Activated T-cell treated with anti-CD3 and anti-CD28 coated beads for 24 hours (primary cell): ENCODE data around the gene IGSF9B.

Source experiments
- DNase-seq: peaks from one replicate; pipeline ENCODE4 v3.0.0-alpha.2; 2020; ENCODE audit warnings: low read depth

Gene IGSF9B

DNA sequence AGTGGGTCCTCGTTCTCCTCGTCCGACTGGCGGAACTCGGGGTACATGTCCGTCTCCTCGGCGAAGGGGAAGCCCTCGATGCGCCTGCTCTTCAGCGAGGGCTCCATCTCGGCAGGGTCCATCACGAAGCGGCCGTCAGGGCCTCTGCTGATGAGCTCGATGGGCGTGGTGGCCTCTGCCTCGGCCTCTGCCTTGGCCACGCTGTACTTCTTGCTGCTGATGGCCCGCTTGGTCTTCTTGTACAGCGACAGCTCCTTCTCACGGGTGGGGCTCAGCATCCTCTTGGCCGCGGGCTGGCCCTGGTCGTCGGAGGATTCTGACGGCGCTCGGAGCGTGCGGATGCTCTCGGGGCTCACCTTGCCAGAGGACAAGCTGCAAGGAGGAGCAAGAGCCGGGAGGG is 35.7 kb downstream of the IGSF9B start:
- no peak for DNase-seq

DNA sequence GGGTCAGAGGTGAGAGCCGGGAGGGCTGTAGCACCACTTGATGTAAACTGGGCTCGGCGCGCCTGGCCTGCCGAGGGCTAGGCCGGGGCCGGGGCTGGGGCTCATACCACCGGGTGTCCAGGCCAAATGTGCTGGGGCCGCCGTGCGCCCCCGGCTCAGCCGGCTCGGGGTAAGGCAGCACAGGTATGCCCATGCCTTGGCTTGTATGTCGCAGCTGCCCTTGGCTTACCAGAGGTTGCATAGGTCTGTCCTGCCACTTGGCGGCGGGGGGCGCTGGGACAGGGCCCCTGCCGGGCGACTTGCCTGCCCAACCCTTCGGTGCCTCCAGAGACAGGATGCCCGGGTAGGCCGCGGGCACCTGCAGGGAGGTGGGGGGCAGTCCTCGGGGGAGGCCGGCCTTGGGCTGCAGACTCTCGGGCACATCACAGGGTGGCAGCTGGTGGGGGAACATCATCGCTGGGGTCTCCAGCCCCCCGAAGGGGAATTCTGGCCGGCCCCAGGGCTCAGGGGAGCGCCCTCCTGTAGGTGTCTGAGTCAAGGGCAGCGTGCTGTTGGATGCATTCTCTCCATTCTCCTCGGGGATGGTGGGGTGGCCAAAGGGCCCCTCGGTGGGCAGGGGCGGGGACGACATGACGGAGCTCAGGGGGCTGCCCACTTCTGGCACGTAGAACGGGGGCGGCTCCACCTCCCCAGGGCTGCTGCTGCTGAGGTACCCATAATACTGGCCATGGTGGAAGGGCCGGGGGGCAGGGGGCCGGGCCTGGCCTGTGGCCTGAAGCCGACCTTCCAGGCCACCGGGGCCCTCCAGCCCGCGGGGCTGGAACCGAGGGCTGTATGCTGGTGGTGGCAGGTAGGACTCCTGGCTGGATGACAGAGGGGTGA is 36.4 kb downstream of the IGSF9B start:
- DNase-seq, result no peak

DNA sequence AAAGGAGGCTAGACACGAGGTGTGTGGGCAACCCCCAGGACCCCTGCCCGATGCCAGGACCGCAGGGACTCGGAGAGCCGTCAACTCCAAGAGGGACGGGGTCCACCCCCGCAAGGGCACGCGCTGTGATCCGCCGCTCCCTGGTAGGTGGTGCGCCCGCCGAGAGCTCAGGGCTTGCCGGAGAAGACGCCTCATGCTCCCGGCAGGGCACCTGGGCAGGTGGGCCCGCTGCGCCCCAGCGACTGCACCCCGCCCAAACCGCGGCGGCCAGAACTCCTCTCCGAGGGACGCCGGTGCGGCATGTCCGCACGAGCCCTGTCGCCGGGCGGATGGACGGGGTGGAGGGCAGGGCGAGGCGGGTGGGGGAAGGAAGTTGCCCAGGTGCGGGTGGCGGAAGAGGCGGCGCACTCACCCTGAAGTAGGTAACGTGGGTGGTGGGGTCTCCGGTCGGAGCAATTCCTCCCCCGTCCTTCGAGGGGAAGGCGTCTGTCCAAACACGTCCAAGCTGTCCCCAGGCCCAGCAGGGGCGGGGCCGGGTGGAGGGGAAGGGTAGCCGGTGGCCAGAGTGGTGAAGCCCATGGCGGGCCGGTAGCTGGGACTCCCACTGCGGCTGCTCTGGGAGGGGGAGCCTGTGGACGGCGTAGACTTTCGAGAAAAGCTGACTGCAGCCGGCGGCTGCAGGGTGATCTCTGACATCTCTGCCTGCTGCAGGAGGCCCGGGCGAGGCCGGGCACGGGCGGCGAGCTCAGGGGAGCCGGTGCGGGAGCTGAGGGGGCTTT is 37.2 kb downstream of the IGSF9B start:
- DNase-seq, result no peak

DNA sequence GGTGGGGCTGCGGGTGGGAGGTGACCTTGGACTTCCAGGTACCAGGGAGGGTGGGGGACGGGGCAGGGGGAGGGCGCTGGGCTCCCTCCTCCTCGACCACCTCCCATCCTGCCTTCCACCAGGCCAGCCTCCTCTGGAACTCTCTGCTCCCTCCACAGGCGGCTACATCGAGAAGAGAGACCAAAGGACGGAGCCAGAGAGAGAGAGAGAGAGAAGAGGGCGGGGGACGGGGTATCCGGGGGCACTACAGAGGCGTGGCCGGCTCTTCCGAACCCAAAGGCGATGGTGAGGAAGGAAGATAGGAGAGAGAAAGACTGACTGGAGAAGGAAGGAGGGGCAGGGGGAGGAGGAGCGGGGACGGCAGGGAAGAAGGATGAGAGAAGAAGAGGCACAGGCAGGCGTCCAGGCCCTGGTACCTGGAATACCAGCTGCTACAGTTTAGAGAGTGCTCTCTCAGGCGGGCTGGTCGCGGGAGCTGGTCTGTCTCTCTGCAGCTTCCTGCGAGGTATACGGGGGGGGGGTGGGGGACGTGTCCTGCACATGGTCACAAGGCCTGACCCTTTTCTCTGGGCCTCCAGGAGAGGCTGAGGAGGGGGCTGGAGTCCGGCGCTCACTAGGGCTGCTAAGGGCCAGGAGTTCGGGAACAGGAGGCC is 38.0 kb downstream of the IGSF9B start:
- no peak for DNase-seq

DNA sequence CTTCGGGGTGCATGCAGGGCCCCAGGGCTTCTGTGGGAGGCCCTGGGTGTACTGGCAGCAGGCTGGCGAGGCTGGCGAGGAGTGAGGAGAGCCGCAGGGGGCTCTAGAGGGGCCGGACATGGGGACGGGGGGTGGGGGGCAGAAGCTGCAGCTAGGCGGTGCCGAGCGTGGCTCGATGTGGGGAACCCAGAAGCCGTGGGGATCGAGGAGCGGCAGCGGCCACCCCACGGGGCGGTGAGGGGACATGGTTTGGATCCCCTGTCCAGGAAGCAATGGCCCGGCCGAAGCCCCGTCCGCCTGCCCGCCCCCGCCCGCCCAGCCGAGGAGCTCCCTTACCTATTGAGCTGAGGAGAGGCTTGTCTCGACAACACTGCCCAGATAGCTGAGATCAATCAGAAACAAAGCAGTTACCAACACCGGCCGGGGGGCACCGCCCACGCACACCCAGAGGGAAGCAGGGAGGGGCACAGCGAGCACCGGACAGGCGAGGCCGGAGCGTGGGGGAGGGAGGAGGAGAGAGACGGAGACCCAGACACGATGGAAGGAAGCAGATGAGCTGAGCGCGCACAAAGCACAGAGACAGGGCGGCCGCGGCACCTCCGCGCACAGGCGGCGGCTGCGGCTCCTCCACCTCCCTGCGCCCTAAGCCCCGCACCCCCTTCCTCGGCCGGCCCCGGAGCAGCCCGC is 38.7 kb downstream of the IGSF9B start:
- no peak for DNase-seq

DNA sequence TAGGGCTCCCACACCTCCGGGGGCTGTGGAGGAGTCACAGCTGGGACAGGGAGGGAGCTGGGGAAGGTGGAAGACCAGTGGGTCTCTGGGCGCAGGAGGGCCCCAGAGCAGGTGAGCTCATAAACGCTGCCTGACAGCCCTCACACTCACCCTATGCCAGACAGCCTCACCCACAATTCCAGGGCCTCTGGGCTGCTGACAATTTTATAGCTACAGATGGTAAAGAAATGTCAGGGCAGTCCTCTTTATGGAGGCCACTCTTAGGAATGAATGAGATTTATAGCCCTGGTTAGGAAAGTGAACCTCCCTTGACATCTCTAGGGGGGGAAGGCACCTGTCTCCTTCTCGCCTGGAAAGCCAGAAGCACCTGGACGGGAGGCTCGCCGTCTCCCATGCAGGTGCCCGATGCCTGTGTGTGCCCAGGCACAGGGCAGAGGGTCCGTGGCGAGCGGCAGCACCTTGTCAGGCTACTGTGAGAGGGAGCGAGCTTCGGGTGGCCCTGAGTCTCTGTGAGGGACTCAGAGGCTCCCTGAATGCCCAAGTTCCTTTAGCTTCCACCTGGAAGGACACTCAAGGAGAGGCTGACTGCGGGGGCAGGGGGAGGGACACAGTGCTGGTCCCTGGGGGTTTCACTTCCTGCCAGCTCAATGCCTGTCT is 39.9 kb downstream of the IGSF9B start:
- no peak for DNase-seq

DNA sequence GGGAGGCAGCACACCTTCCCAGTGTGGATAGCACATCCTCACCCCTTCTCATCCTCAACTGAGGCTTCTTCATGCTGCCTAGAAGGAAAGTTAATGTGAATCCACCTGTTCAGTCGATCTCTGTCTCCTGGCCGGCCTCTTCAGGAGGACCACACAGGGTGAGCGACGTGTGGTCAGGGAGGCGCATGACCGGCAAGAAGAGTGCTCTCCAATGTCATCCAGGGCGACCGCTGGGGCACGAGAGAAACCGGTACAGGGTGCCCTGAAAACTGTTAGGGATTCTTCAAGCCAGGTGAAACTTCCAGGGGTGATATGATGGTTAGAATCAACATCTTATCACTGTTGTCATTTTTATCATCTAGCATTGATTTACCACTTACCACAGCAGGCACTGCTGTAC is 43.0 kb downstream of the IGSF9B start:
- no peak for DNase-seq

DNA sequence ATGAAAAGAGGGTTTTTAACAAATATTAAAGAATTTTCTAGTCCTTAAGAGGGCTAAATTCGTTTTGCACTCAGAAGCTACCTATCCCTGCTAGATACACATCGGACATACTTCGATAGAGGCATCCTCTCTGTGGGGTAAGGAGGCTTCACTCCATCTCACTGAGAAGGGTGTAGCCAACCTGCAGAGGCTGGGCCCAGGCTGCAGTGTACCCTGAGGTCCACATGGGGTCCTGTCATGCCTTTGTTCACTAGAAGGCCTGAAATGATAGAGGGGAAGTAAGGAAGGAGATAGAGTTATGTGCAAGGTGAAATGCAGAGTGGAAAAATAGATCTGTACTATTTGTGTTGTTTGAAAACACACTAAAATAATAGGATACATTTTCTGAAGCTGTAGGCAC is 45.6 kb downstream of the IGSF9B start:
- no peak for DNase-seq

DNA sequence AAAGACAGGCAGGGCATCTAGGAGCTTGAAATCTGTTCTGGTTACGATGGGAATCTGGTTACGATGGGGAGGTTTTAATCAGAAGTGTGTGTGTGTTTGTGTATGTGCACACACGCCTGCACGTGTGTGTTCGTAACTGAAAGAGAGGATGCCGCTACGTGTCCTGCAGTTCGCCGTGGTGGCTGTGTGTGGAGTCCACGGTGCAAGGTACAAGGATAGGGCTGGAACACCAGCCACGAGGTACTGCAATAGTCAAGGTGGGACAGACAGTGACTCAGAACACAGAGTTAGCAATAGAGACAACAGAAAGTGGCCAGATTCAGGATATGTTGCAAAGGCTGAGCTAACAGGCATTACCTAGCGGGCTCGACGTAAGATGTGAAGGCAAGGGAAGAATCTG is 46.7 kb downstream of the IGSF9B start:
- DNase-seq, result no peak

DNA sequence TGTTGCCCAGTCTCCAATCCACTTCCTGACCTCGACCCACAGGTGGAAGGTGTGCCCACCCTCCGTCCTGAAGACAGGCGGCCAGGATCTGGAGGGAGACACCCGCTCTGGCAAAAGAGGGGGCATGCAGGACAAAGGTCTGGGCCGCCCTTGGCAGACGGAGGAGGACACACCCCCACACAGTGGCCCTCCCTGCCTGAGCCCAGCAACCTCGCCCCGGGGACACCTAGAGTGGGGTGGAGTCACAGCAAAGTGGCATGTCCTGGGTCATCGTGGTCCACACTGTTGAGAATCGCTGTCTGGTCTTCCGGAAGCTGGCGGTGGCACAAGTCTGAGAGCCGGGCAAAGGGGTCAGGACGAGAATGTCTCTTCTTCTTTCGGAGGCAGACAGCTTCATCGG is 47.9 kb downstream of the IGSF9B start:
- DNase-seq, result no peak

DNA sequence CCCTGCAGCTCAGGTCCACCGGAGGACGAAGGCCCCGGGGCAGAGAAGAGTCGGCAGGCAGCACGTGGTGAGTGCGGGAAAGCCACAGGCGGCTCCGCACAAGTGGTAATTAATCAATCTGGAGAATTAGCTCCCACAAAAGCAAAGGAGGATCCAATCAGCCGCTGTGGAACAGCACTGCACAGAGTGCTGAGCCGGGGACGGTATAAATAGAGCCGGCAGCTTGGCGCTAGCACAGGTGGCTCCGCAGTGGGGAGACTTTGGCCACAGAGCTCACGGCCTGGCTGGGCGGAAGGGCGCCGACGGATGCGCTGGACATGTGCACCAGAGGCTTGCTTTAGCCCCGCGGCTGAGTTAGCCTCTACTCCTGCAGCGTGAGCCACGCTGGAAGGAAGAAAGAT is 48.9 kb downstream of the IGSF9B start:
- DNase-seq, result no peak

DNA sequence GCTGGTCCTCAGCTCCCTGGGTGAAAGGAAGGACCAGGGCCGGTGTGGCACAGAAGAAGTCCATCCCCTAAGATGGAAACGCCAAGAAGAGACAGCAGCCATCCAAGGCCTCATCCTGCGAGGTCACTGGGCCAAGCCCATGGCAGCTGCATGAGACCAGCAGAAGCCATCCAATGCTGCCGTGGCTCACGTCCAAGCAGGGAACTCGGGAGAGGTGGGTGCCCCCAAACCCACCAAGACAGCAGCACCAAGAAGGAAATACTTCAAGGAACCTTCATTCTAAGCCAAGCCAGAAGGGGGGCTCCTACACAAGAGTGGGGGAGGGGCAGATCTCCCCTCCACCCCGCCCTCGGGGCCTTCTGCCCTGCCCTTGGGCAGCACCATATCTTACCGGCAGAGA is 49.6 kb downstream of the IGSF9B start:
- DNase-seq, result no peak

DNA sequence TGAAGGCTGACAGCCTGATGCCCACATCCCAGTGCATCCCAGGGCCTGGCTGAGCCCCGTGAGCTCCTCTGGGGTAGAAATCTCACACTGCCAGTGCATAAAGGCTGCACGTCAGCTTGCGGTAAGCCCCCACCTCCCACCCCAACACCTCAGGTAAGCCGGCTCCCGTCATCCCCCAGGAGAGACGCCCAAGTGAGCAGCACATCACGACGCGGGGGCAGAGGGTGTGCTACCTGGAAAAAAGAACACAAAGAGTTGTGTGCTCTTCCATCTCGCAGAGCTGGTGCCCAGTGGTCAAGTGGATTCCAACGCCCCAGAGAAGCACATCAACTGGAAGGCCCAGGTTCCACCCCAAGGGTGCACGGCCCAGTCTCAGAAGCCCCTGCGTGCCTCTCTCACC is 50.0 kb downstream of the IGSF9B start:
- no peak for DNase-seq

DNA sequence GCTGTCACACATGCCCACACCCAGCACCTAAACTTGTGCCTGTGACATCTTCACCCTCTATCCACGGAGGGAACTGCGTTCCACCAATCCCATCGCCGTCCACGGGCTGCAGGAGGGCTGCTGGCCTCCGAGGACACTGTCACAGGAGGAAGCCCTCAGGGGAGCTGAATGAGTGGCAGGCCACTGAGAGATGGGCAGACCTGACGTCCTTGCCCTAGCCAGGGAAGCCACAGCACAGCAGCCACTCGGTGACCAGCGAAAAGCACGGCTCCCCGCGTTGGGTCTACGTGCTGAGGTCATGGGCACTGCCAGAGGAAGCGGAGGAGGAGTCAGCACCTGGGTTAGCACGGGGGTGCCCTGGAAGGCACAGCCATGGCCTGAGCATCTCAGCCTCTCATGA is 50.5 kb downstream of the IGSF9B start:
- no peak for DNase-seq

DNA sequence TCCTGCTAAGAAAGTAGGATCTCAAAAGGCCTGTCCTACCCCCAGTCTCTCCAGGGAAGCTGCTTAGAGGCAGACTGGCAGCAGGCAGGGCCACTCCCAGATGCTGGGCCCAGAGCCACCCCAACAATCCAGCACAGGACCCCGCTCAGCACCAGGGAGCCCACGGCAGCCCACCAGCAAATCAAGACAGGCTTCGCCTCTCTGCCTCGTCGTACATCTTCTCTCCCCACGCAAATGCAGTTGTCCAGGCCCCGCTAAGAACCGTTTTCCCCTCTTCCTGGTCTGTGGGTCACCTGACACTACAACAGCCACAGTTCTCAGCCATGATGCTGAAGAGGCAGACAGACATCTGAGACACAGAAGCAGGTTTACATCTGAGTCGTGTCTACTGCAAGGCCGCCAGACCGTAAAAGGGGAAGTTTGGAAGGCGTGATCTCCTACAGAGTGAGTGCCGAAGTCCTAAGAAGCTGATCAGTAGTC is 51.1 kb downstream of the IGSF9B start:
- DNase-seq, result no peak

DNA sequence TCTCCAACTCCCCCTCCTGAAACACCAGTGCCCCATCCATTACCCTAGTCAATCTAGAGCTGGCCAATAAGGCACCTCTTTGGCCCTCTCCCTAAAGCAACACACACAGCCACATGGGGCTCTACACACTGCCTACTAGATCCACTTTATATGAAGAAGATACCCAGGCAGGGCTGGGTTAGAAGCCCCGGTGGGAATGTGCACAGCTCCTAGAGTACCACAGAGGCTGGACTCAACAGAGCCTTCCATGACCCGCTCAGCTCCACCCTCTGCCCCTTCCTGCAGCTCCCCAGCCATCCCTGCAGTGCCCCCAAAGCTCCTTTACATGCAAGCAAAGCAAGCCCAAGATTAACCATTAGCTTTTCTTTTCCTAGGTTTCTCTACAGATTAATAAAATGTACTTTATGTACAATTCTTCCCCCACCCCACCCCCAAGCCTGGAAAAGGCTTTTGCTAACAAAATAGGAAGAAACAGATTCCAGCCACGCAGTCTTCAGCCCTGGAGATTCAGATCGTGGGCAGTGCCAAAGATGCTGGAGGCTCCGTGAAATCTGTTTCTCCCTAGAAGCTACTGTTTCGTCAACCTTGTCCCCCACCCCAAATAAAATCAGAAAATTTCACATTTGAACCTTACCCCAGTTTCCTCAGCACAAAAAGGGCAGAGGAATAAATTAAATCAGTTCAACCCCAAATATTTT is 51.8 kb downstream of the IGSF9B start:
- no peak for DNase-seq

DNA sequence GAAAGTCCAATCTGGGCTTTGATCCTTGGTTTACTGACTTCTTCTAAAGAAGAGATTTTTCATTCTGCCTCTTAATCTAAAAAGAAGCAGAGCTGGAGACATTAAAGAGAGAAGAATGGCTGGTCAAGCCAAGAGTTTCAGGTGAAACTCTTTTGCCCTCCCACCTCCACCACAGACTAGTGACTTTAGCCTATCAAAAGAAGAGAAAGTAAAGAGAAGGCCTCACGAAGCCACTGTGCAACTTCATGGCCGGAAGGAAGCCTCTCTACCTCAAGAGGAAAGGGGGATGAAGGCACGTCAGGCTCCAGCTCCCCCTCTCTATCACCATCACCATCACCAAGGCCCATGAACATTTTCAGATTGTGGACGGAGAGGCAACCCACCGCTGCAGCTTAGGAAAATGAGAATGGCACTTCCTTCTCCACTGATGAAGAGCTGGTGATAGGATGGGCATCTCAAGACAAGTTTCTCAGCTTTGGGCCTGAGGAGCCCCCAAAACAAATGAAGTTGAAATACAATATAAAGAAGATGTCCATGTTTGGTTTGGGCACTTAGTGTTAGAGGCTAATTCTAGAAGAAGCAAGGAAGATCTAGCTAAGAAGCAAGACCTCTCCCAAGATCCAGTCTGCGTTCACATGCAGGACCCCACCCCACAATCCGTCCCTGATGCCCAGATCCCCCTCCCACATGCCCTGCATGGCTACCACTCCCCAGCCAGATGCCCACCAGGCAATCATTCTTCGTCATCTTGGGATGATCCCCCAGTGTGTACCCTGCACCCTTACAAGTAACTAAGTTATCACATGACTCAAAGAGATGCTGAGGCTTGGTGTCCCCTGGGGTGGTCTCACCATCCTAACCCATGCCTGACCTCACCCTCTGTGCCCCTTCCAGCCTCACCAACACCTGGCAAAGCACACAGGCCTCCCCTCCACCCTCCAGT is 52.6 kb downstream of the IGSF9B start:
- DNase-seq, result no peak

DNA sequence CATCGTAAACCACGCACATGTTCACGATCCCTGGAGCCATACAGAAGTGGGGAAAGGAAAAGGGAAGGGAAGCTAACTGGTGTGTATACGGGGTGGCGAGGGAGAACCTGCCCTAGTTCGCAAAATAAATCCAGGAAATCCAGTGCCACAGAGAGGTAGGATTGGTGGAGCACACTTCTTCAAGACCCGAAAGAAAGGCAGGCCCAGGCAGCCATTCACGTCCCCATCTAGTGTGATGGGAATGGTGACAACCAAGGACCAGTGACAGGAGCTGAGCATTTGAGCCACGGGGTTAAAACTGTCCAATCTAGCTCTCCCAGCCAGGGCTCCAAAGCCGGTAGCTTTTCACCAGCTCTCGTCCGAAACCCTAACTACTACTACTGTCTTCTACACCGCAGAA is 53.7 kb downstream of the IGSF9B start:
- DNase-seq, result no peak

DNA sequence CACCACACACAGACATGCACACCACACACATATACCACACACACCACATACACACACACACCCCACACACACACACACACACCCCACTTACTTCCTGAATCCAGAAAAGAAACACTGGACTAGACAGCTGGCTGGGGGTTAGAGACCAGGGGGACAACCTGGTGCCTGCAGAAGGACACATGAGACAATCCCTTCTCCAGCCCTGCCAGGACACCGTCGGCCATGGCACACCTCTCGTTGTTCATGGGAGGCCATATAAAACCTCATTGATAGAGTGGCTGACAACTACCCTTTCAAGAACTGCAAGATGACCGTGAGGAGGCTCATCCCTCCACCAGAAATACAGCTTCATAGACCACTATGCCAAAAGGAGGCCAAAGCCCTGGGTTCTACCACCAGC is 54.3 kb downstream of the IGSF9B start:
- no peak for DNase-seq

DNA sequence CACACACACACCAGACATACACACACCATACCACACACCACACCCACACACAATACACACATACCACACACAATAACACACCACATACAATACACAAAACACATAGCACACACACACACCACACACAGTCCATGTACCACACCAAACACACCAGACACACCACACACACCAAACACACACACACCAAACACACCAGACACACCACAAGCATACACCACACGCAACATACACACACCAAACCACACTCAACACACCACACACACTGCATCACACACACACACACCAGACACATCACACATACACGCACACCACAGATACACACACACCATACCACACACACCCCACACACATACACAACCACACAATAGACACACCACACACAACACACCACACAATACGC is 54.8 kb downstream of the IGSF9B start:
- no peak for DNase-seq
